ENCODE measurements around the gene PRDX2. TPM values are rescaled to one million over a fixed set of nuclear protein-coding genes. Genes with fewer than 3 reads are reported as not detected.

Gene PRDX2
- total and polyA plus RNA-seq, 8 donors, result 75.8 to 172 (median 103) TPM

GRCh38 chr19:12782174-12782423 is 19.5 kb downstream of the PRDX2 start:
- no peak for ATAC-seq
- no peaks in the 10 kb centered on the region for H3K27me3 ChIP-seq
- peak overlapping the region; percentile 68 to 99 (median 84) for H3K27ac ChIP-seq
- WGBS, 2 donors, result 0 to 1% methylated on average over 11 to 12 of the region's 12 CpGs
- FAIRE-seq, result no peak
- DNase-seq, result no peak
- intact Hi-C loops (cut with DNase I), result no loop called here
- no peak for TF ChIP-seq CTCF (IDR thresholded peaks at IDR 0.05)
- H3K4me1 ChIP-seq, result peaks cover 10 to 47% (median 21%) of the 10 kb centered on the region in 3 donors
- no peaks in the 10 kb centered on the region for H3K9me3 ChIP-seq
- no peaks in the 10 kb centered on the region for H3K36me3 ChIP-seq
- H3K4me3 ChIP-seq, result peak overlapping the region; percentile 11 to 55 (median 40)

GRCh38 chr19:12779162-12779993 is 22.2 kb downstream of the PRDX2 start:
- Histone ChIP-seq H3K4me3 (peak overlapping the region in 2 of 4 donors; percentile 63 to 84), H3K9me3 (no peaks in the 10 kb centered on the region), H3K27me3 (no peaks in the 10 kb centered on the region), H3K27ac (peak overlapping the region; percentile 76 to 97 (median 94)), H3K36me3 (no peaks in the 10 kb centered on the region), H3K4me1 (peaks cover 5 to 29% (median 21%) of the 10 kb centered on the region in 3 donors)
- WGBS, 2 donors, result 76 to 80% methylated on average over 14 to 15 of the region's 15 CpGs
- FAIRE-seq (no peak), DNase-seq (peak in 5 of 6 donors; percentile 50 to 65 (median 61)), ATAC-seq (no peak)
- intact Hi-C loops (cut with DNase I), result no loop called here
- TF ChIP-seq CTCF (IDR thresholded peaks at IDR 0.05), result no peak

GRCh38 chr19:12778905-12779161 is 22.8 kb downstream of the PRDX2 start:
- FAIRE-seq, result no peak

GRCh38 chr19:12778017-12778904 is 23.3 kb downstream of the PRDX2 start:
- no peak for FAIRE-seq
- H3K27me3 ChIP-seq, result no peaks in the 10 kb centered on the region
- no peak for TF ChIP-seq CTCF (IDR thresholded peaks at IDR 0.05)
- H3K27ac ChIP-seq, result peak overlapping the region; percentile 76 to 97 (median 94)
- H3K9me3 ChIP-seq, result no peaks in the 10 kb centered on the region
- intact Hi-C loops (cut with DNase I), result no loop called here
- H3K36me3 ChIP-seq, result no peaks in the 10 kb centered on the region
- ATAC-seq, result peak; percentile 47 to 67 (median 55)
- 1 to 2% methylated on average over 39 to 44 of the region's 44 CpGs for WGBS, 2 donors
- peak; percentile 83 to 95 (median 91) for DNase-seq
- peaks cover 5 to 23% (median 16%) of the 10 kb centered on the region in 3 donors for H3K4me1 ChIP-seq
- H3K4me3 ChIP-seq, result peak overlapping the region; percentile 53 to 84 (median 69)

More at GRCh38 chr19:12778905-12779161, 22.8 kb downstream of the PRDX2 start:
- DNase-seq, result no peak
- Histone ChIP-seq H3K27me3 (no peaks in the 10 kb centered on the region), H3K4me3 (peak overlapping the region in 2 of 4 donors; percentile 63 to 84), H3K4me1 (peaks cover 5 to 29% (median 21%) of the 10 kb centered on the region in 3 donors), H3K36me3 (no peaks in the 10 kb centered on the region), H3K9me3 (no peaks in the 10 kb centered on the region), H3K27ac (peak overlapping the region; percentile 76 to 97 (median 94))
- no peak for TF ChIP-seq CTCF (IDR thresholded peaks at IDR 0.05)
- 56 to 59% methylated on average over 6 of the region's 6 CpGs for WGBS, 2 donors
- intact Hi-C loops (cut with DNase I), result no loop called here
- ATAC-seq, result no peak
